Mesenteric fat pad (tissue), 1 donor: ENCODE data around the gene FBL. TPM values are rescaled to one million over a fixed set of nuclear protein-coding genes. Genes with fewer than 3 reads are reported as not detected.
A peak's percentile ranks its signal among the peaks of the same experiment; 100 is the strongest.
"Not testable (repeated sequence)": the region's sequence is repeated elsewhere in the genome, so short reads cannot be mapped to it uniquely, and the experiment has no call there.

Experiments
- DNase-seq: peaks from one replicate; pipeline ENCODE4 v3.0.0-alpha.2; 2020; ENCODE audit warnings: low spot score
- total RNA-seq: library from RNA; stranded (reverse); fragmentation: NEBNext Ultra II Directional; extraction: Animal tissue kit (Norgen Biotek cat#: 25700); gene quantifications from one replicate; pipeline ENCODE4 v1.2.1, GENCODE V29; 2021
- donor health status: DM: yes; HTN: yes; CAD: no.

The FBL gene
- total RNA-seq, 1 donor from 2014 or later = 121 TPM

GRCh38 chr19:39825531-39826076, 20.6 kb downstream of the FBL start:
- peak; percentile 76 for DNase-seq

GRCh38 chr19:39825093-39825463, 21.1 kb downstream of the FBL start:
- DNase-seq = peak; percentile 82

GRCh38 chr19:39824143-39825092, 21.8 kb downstream of the FBL start:
- DNase-seq = peak; percentile 92

- peak; percentile 53 for DNase-seq
Observed at GRCh38 chr19:39823686-39824085, 22.5 kb downstream of the FBL start.

GRCh38 chr19:39820696-39821095, 25.5 kb downstream of the FBL start:
- no peak for DNase-seq

GRCh38 chr19:39819786-39820185, 26.4 kb downstream of the FBL start:
- no peak for DNase-seq

- DNase-seq = peak; percentile 51
Observed at GRCh38 chr19:39818626-39819097, 27.5 kb downstream of the FBL start.

GRCh38 chr19:39817888-39818561, 28.2 kb downstream of the FBL start:
- peak; percentile 84 for DNase-seq

GRCh38 chr19:39816287-39817048, 29.7 kb downstream of the FBL start:
- no peak for DNase-seq

GRCh38 chr19:39814595-39814994, 31.6 kb downstream of the FBL start:
- DNase-seq = no peak

- DNase-seq = not testable (repeated sequence)
Observed at GRCh38 chr19:39814111-39814510, 32.1 kb downstream of the FBL start.

GRCh38 chr19:39813264-39813993, 32.8 kb downstream of the FBL start:
- DNase-seq = no peak

GRCh38 chr19:39811064-39811463, 35.1 kb downstream of the FBL start:
- DNase-seq = no peak

GRCh38 chr19:39810424-39810823, 35.8 kb downstream of the FBL start:
- no peak for DNase-seq

GRCh38 chr19:39809368-39809767, 36.8 kb downstream of the FBL start:
- DNase-seq = no peak

GRCh38 chr19:39808688-39809087, 37.5 kb downstream of the FBL start:
- not testable (repeated sequence) for DNase-seq

- DNase-seq = no peak
Observed at GRCh38 chr19:39807846-39808364, 38.3 kb downstream of the FBL start.

GRCh38 chr19:39805104-39805503, 41.1 kb downstream of the FBL start:
- DNase-seq = no peak

GRCh38 chr19:39802958-39803357, 43.2 kb downstream of the FBL start:
- DNase-seq = no peak

- no peak for DNase-seq
Observed at GRCh38 chr19:39797083-39797482, 49.1 kb downstream of the FBL start.
